Measurements from ENCODE around the gene CGB1. TPM values are rescaled to one million over a fixed set of nuclear protein-coding genes. Genes with fewer than 3 reads are reported as not detected.

CGB1 gene
- total and polyA plus RNA-seq, 2 donors (not counting 1 experiment from before 2014, with no cell fraction given): not detected

DNA sequence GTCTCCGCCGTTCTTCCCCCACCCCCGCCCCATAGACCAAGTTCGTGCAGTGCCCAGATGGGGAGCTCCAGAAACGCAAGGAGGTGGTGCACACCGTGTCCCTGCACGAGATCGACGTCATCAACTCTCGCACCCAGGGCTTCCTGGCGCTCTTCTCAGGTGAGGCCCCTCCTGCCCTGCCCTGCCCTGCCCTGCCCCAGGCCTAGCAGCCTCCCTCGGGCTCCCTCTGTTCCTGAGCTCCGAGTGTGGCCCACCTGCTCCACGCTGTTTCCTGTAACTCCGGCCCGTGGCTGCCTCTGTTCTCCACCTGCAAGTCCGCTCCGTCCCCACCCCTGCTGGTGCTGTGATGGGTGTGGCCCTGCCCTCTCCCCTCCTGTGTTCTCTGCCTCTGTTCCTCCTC, 26.2 kb downstream of the CGB1 start:
- Histone ChIP-seq H3K79me2 (ENCODE audit: control insufficient read depth, insufficient read depth, low read length) (no peaks in the 10 kb centered on the region), H3K27me3 (ENCODE audit: control insufficient read depth, insufficient read depth, low read length) (no peaks in the 10 kb centered on the region), H3K4me3 (replicated peaks in 1 of 4; ENCODE audit: control extremely low read depth in 1 of 4, insufficient read depth in 1 of 4, low read depth in 3 of 4, low read length in 4 of 4) (no peak overlapping the region), H4K20me1 (ENCODE audit: control insufficient read depth, extremely low read depth, insufficient read depth, low read length) (no peaks in the 10 kb centered on the region), H3K9ac (ENCODE audit: insufficient read depth, low read length) (no peak overlapping the region), H3K4me2 (ENCODE audit: extremely low read depth, insufficient read depth, low read length) (no peak overlapping the region), H3K36me3 (ENCODE audit: control insufficient read depth, insufficient read depth, low read length) (peaks cover 29% of the 10 kb centered on the region), H3K9me3 (ENCODE audit: control insufficient read depth, insufficient read depth, low read depth, low read length) (no peaks in the 10 kb centered on the region), H3K27ac (ENCODE audit: insufficient read depth, low read length) (no peak overlapping the region), H2AFZ (ENCODE audit: low read length) (no peak overlapping the region), H3K4me1 (ENCODE audit: control insufficient read depth, extremely low read depth, insufficient read depth, low read length) (no peaks in the 10 kb centered on the region)
- DNase-seq (ENCODE audit: low read depth in 2 of 2): no peak
- TF ChIP-seq, protein P1, sequence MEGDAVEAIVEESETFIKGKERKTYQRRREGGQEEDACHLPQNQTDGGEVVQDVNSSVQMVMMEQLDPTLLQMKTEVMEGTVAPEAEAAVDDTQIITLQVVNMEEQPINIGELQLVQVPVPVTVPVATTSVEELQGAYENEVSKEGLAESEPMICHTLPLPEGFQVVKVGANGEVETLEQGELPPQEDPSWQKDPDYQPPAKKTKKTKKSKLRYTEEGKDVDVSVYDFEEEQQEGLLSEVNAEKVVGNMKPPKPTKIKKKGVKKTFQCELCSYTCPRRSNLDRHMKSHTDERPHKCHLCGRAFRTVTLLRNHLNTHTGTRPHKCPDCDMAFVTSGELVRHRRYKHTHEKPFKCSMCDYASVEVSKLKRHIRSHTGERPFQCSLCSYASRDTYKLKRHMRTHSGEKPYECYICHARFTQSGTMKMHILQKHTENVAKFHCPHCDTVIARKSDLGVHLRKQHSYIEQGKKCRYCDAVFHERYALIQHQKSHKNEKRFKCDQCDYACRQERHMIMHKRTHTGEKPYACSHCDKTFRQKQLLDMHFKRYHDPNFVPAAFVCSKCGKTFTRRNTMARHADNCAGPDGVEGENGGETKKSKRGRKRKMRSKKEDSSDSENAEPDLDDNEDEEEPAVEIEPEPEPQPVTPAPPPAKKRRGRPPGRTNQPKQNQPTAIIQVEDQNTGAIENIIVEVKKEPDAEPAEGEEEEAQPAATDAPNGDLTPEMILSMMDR (conservative IDR thresholded peaks at IDR 0.05 in 1 of 2, IDR thresholded peaks at IDR 0.05 in 1 of 2; ENCODE audit: low read depth in 1 of 2, low read length in 2 of 2): no peak

- no peaks in the 10 kb centered on the region for H4K20me1 ChIP-seq (ENCODE audit: control insufficient read depth, extremely low read depth, insufficient read depth, low read length)
- no peaks in the 10 kb centered on the region for H3K4me1 ChIP-seq (ENCODE audit: control insufficient read depth, extremely low read depth, insufficient read depth, low read length)
- DNase-seq (ENCODE audit: low read depth in 2 of 2): no peak
- no peak overlapping the region for H2AFZ ChIP-seq (ENCODE audit: low read length)
- no peaks in the 10 kb centered on the region for H3K27me3 ChIP-seq (ENCODE audit: control insufficient read depth, insufficient read depth, low read length)
- H3K27ac ChIP-seq (ENCODE audit: insufficient read depth, low read length): no peak overlapping the region
- peaks cover 32% of the 10 kb centered on the region for H3K36me3 ChIP-seq (ENCODE audit: control insufficient read depth, insufficient read depth, low read length)
- H3K9me3 ChIP-seq (ENCODE audit: control insufficient read depth, insufficient read depth, low read depth, low read length): no peaks in the 10 kb centered on the region
- H3K4me2 ChIP-seq (ENCODE audit: extremely low read depth, insufficient read depth, low read length): no peak overlapping the region
- no peaks in the 10 kb centered on the region for H3K79me2 ChIP-seq (ENCODE audit: control insufficient read depth, insufficient read depth, low read length)
- no peak overlapping the region for H3K9ac ChIP-seq (ENCODE audit: insufficient read depth, low read length)
- TF ChIP-seq, protein P1 (conservative IDR thresholded peaks at IDR 0.05 in 1 of 2, IDR thresholded peaks at IDR 0.05 in 1 of 2; ENCODE audit: low read depth in 1 of 2, low read length in 2 of 2): no peak
- no peak overlapping the region for H3K4me3 ChIP-seq (replicated peaks in 1 of 4; ENCODE audit: control extremely low read depth in 1 of 4, insufficient read depth in 1 of 4, low read depth in 3 of 4, low read length in 4 of 4)
These were observed 26.9 kb downstream of the CGB1 start for GRCh38 chr19:49009828-49010227.

GRCh38 chr19:49006905-49007304, 29.8 kb downstream of the CGB1 start:
- Histone ChIP-seq H3K27me3 (ENCODE audit: control insufficient read depth, insufficient read depth, low read length) (no peaks in the 10 kb centered on the region), H2AFZ (ENCODE audit: low read length) (no peak overlapping the region), H3K27ac (ENCODE audit: insufficient read depth, low read length) (no peak overlapping the region), H3K79me2 (ENCODE audit: control insufficient read depth, insufficient read depth, low read length) (no peaks in the 10 kb centered on the region), H3K4me3 (replicated peaks in 1 of 4; ENCODE audit: control extremely low read depth in 1 of 4, insufficient read depth in 1 of 4, low read depth in 3 of 4, low read length in 4 of 4) (no peak overlapping the region), H3K9ac (ENCODE audit: insufficient read depth, low read length) (no peak overlapping the region), H3K4me2 (ENCODE audit: extremely low read depth, insufficient read depth, low read length) (no peak overlapping the region), H3K36me3 (ENCODE audit: control insufficient read depth, insufficient read depth, low read length) (peaks cover 35% of the 10 kb centered on the region), H3K4me1 (ENCODE audit: control insufficient read depth, extremely low read depth, insufficient read depth, low read length) (no peaks in the 10 kb centered on the region), H4K20me1 (ENCODE audit: control insufficient read depth, extremely low read depth, insufficient read depth, low read length) (no peaks in the 10 kb centered on the region), H3K9me3 (ENCODE audit: control insufficient read depth, insufficient read depth, low read depth, low read length) (no peaks in the 10 kb centered on the region)
- DNase-seq (ENCODE audit: low read depth in 2 of 2): no peak
- no peak for TF ChIP-seq EZH2 (IDR thresholded peaks at IDR 0.05; ENCODE audit: low read length, missing control alignments)
- TF ChIP-seq, protein P1 (conservative IDR thresholded peaks at IDR 0.05 in 1 of 2, IDR thresholded peaks at IDR 0.05 in 1 of 2; ENCODE audit: low read depth in 1 of 2, low read length in 2 of 2): no peak
